OCI-LY7 (cell line): Measurements from ENCODE around the gene IRAK3. TPM values are rescaled to one million over a fixed set of nuclear protein-coding genes. Genes with fewer than 3 reads are reported as not detected.
A peak's percentile ranks its signal among the peaks of the same experiment; 100 is the strongest.
"Not testable (repeated sequence)": the region's sequence is repeated elsewhere in the genome, so short reads cannot be mapped to it uniquely, and the experiment has no call there.

ENCODE experiments used
- BruUV-seq: library from RNA; stranded (reverse); fragments of 400-500 nt; replicated peaks from 2 replicates; lab custom pipeline; 2021; lab: Mats Ljungman, UMichigan
- CTCF ChIA-PET: fragments of 300-600 bp; sonication (Branson Sonifier 250); formaldehyde crosslinking; loops from one replicate; lab custom pipeline; 2022; ENCODE audit warnings: antibody characterized with exemption; ENCODE audit not compliant: unreplicated experiment; lab: Charles Lee
- POLR2A ChIA-PET: fragments of 300-600 bp; sonication (Branson Sonifier 250); formaldehyde crosslinking; loops from one replicate; lab custom pipeline; 2022; ENCODE audit warnings: antibody characterized with exemption; lab: Charles Lee
- DNase-seq: peaks from one replicate; pipeline ENCODE4 v3.0.0-alpha.2; 2015; ENCODE audit warnings: low spot score
- H2AFZ ChIP-seq: fragments of 200-600 bp; sonication (generic), shearing (Covaris generic); 2 replicates; pipeline ENCODE4 v1.6.1; 2014; ENCODE audit warnings: mild to moderate bottlenecking, antibody characterized with exemption, low read length, moderate library complexity
- H3K27ac ChIP-seq: fragments of 200-600 bp; sonication (generic); 2 replicates; pipeline ENCODE4 v1.5.1; 2014; ENCODE audit warnings: mixed run types, low read depth, mild to moderate bottlenecking, moderate library complexity, low read length, inconsistent platforms; ENCODE audit not compliant: poor library complexity, severe bottlenecking
- H3K36me3 ChIP-seq: fragments of 200-600 bp; sonication (generic); 2 replicates; pipeline ENCODE4 v1.6.1; 2014; ENCODE audit warnings: mild to moderate bottlenecking, antibody characterized with exemption, low read length, moderate library complexity, mixed read lengths; ENCODE audit not compliant: insufficient read depth
- H3K4me1 ChIP-seq: fragments of 200-600 bp; sonication (generic); 2 replicates; pipeline ENCODE4 v1.5.1; 2014; ENCODE audit warnings: mild to moderate bottlenecking, low read length; ENCODE audit not compliant: insufficient read depth, poor library complexity, severe bottlenecking
- H3K4me2 ChIP-seq: fragments of 200-600 bp; sonication (generic); 2 replicates; pipeline ENCODE4 v1.6.1; 2014; ENCODE audit warnings: mild to moderate bottlenecking, low read length
- H3K4me3 ChIP-seq: fragments of 200-600 bp; sonication (generic); 2 replicates; pipeline ENCODE4 v1.5.1; 2014; ENCODE audit warnings: mild to moderate bottlenecking, low read depth, low read length; ENCODE audit not compliant: poor library complexity, severe bottlenecking
- H3K79me2 ChIP-seq: fragments of 200-600 bp; sonication (generic); 2 replicates; pipeline ENCODE4 v1.6.1; 2016; ENCODE audit warnings: low read depth, mild to moderate bottlenecking, low read length, moderate library complexity, mixed read lengths; ENCODE audit not compliant: insufficient read depth
- H3K9me2 ChIP-seq: fragments of 200-600 bp; sonication (generic); 2 replicates; pipeline ENCODE4 v1.6.1; 2016; ENCODE audit warnings: mild to moderate bottlenecking, low read length, mixed read lengths; ENCODE audit not compliant: insufficient read depth
- H3K9me3 ChIP-seq: fragments of 200-600 bp; sonication (generic); 2 replicates; pipeline ENCODE4 v1.6.1; 2014; ENCODE audit warnings: mild to moderate bottlenecking, mixed run types, low read length, mixed read lengths
- H4K20me1 ChIP-seq: fragments of 200-600 bp; sonication (generic); 2 replicates; pipeline ENCODE4 v1.6.1; 2014; ENCODE audit warnings: mild to moderate bottlenecking, antibody characterized with exemption, low read length, moderate library complexity, mixed read lengths; ENCODE audit not compliant: insufficient read depth
- CTCF ChIP-seq: fragments of 200-600 bp; sonication (generic); conservative IDR thresholded peaks from 2 replicates; pipeline ENCODE4 v1.5.1; 2014; ENCODE audit warnings: mild to moderate bottlenecking, antibody characterized with exemption, low read length, moderate library complexity, mixed read lengths
- EZH2phosphoT487 ChIP-seq: fragments of 200-600 bp; sonication (generic); IDR thresholded peaks from 2 replicates; pipeline ENCODE4 v1.6.1; 2018; ENCODE audit warnings: low read depth, borderline replicate concordance, mild to moderate bottlenecking, mixed run types, antibody characterized with exemption, low read length, moderate library complexity, mixed read lengths
- intact Hi-C: fragments of 100-400 bp; cut with micrococcal nuclease; formaldehyde crosslinking; loops from one replicate; pipeline ENCODE4 v1.10.0; 2022; ENCODE audit not compliant: unreplicated experiment
- total RNA-seq, 2 experiments: library from RNA; depleted of rRNA in 1 of 2; stranded (reverse); fragments of >200 nt in 1 of 2; shearing (Covaris generic) in 1 of 2; gene quantifications; 2 replicates each; pipeline ENCODE4 v1.2.3, GENCODE V29; 2014 to 2022

IRAK3 gene
- total RNA-seq, 2 experiments from 2014 or later, result 0.08 TPM; not detected in 1

- H3K36me3 ChIP-seq, result peaks cover 33% of the 10 kb centered on the region
- ChIA-PET CTCF (interaction anchor here (0.6 to 1.6 kb wide), 4 partner anchors 10 to 1099 kb away, joined by 3 to 4 read pairs (median 4); no protein-coding TSS in a partner anchor), POLR2A (interaction anchor here (0.6 to 2.6 kb wide), 23 partner anchors 9 to 523 kb away, joined by 3 to 30 read pairs (median 4); partner anchors contain the start of gene LLPH)
- intact Hi-C loops, result loop anchor here (1.0 to 5.0 kb wide), 4 partner anchors 39 to 448 kb away; partner anchors contain the start of genes HELB and LLPH
- peak; percentile 91 for DNase-seq
- no peaks in the 10 kb centered on the region for H4K20me1 ChIP-seq
- H3K4me3 ChIP-seq, result peak within 1 kb of the TSS; percentile 80
- H3K4me2 ChIP-seq, result peak within 1 kb of the TSS; percentile 80
- peaks cover 46% of the 10 kb centered on the region for H3K79me2 ChIP-seq
- BruUV-seq, result TSS peak; percentile 93
- H3K27ac ChIP-seq, result peak within 1 kb of the TSS; percentile 93
- H3K4me1 ChIP-seq, result peaks cover 23% of the 10 kb centered on the region
- H2AFZ ChIP-seq, result peak within 1 kb of the TSS; percentile 35
- H3K9me2 ChIP-seq, result no peaks in the 10 kb centered on the region
- H3K9me3 ChIP-seq, result peaks cover 21% of the 10 kb centered on the region
- no peak for TF ChIP-seq EZH2phosphoT487
- peak; percentile 73 for TF ChIP-seq CTCF
These were observed 19.5 kb upstream of the IRAK3 start, which contains the start of gene TMBIM4 for GRCh38 chr12:66169221-66170170. Gene TMBIM4, minus strand, starts transcription at chr12:66169996. Its CDS starts 45 bp downstream, at chr12:66169951.

- H4K20me1 ChIP-seq, result no peaks in the 10 kb centered on the region
- CTCF ChIA-PET, result no interaction called here
- H3K27ac ChIP-seq, result peak overlapping the region; percentile 93
- peak overlapping the region; percentile 80 for H3K4me2 ChIP-seq
- H2AFZ ChIP-seq, result peak overlapping the region; percentile 35
- no peaks in the 10 kb centered on the region for H3K9me2 ChIP-seq
- intact Hi-C loops, result no loop called here
- peaks cover 35% of the 10 kb centered on the region for H3K79me2 ChIP-seq
- H3K4me3 ChIP-seq, result peak overlapping the region; percentile 80
- H3K9me3 ChIP-seq, result peaks cover 11% of the 10 kb centered on the region
- DNase-seq, result no peak
- no TSS peak for BruUV-seq
- H3K4me1 ChIP-seq, result peaks cover 23% of the 10 kb centered on the region
- peaks cover 22% of the 10 kb centered on the region for H3K36me3 ChIP-seq
- POLR2A ChIA-PET, result interaction anchor here (0.5 to 2.3 kb wide), 2 partner anchors 23 to 1476 kb away, joined by 3 to 8 read pairs; no protein-coding TSS in a partner anchor
- TF ChIP-seq EZH2phosphoT487 (no peak), CTCF (no peak)
These were observed 18.4 kb upstream of the IRAK3 start for GRCh38 chr12:66170606-66171005.

DNA sequence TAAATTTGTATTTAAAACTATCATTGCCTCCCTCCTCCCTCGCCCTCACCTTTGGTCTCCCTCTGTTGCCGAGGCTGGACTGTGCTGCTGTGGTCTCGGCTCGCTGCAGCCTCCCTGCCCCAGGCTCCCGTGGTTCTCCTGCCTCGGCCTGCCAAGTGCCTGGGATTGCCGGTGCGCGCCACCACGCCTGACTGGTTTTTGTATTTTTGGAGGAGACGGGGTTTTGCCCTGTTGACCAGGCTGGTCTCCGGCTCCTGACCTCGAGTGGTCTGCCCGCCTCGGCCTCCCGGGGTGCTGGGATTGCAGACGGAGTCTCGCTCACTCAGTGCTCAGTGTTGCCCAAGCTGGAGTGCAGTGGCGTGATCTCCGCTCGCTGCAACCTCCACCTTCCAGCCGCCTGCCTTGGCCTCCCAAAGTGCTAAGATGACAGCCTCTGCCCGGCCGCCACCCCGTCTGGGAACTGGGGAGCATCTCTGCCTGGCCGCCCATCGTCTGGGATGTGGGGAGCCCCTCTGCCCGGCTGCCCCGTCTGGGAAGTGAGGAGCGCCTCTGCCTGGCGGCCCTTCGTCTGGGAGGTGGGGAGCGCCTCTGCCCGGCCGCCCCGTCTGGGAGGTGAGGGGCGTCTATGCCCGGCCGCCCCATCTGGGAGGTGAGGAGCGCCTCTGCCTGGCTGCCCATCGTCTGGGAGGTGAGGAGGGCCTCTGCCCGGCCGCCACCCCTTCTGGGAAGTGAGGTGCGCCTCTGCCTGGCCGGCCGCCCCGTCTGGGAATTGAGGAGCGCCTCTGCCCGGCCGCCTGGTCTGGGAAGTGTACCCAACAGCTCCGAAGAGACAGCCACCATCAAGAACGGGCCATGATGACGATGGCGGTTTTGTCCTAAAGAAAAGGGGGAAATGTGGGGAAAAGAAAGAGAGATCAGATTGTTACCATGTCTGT is 14.4 kb upstream of the IRAK3 start:
- H3K79me2 ChIP-seq, H3K4me3 ChIP-seq, CTCF ChIA-PET, intact Hi-C loops, H3K9me2 ChIP-seq, H3K27ac ChIP-seq, H3K4me1 ChIP-seq, BruUV-seq, H2AFZ ChIP-seq, H3K9me3 ChIP-seq, H3K4me2 ChIP-seq, H3K36me3 ChIP-seq, H4K20me1 ChIP-seq: not testable (repeated sequence)
- DNase-seq, result peak; percentile 17
- POLR2A ChIA-PET, result interaction anchor here (0.6 kb wide), 1 partner anchor 43 kb away, joined by 3 read pairs; no protein-coding TSS in a partner anchor
